SU-DHL-6 (cell line): ENCODE results near the gene TLR7.

ENCODE experiments used
- EZH2phosphoT487 ChIP-seq: fragments of 200-600 bp; sonication (generic), shearing (Covaris generic); conservative IDR thresholded peaks from 2 replicates; pipeline ENCODE4 v1.6.1; 2018; ENCODE audit warnings: mild to moderate bottlenecking, antibody characterized with exemption, low read length, moderate library complexity, mixed read lengths
- TF ChIP-seq, protein P1 (sequence below): fragments of 200-600 bp; sonication (generic); IDR thresholded peaks from one replicate; pipeline ENCODE4 v1.5.1; 2017; ENCODE audit warnings: antibody characterized with exemption, mild to moderate bottlenecking, low read length, moderate library complexity; ENCODE audit not compliant: insufficient read depth, poor library complexity, severe bottlenecking

DNA sequence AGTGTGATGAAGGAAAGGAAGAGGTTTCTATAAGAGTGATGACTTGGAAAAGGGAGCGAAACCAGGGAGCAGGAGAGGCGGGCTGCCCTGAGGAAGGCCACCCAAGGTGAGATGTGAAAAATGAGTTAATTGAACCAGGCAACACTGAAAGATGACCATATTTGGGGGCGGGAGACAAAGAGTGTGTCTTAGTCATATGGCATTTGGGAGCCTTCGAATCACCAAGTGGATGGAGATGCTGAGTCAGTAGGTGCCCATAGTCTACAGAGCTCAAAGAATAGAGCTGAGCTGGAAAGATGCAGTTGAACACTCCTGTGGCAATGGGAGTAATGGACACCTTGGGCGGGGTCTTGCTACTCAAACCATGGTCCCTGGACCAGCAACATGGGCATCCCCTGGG is 31.2 kb downstream of the TLR7 start:
- TF ChIP-seq, protein P1, sequence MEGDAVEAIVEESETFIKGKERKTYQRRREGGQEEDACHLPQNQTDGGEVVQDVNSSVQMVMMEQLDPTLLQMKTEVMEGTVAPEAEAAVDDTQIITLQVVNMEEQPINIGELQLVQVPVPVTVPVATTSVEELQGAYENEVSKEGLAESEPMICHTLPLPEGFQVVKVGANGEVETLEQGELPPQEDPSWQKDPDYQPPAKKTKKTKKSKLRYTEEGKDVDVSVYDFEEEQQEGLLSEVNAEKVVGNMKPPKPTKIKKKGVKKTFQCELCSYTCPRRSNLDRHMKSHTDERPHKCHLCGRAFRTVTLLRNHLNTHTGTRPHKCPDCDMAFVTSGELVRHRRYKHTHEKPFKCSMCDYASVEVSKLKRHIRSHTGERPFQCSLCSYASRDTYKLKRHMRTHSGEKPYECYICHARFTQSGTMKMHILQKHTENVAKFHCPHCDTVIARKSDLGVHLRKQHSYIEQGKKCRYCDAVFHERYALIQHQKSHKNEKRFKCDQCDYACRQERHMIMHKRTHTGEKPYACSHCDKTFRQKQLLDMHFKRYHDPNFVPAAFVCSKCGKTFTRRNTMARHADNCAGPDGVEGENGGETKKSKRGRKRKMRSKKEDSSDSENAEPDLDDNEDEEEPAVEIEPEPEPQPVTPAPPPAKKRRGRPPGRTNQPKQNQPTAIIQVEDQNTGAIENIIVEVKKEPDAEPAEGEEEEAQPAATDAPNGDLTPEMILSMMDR, result no peak
- no peak for TF ChIP-seq EZH2phosphoT487
